Common myeloid progenitor, CD34-positive (primary cell): ENCODE data around the gene ARHGAP19.

Experiments
- CTCF ChIA-PET: fragments of 350-600 bp; sonication (Branson Sonifier 250); formaldehyde crosslinking; loops from one replicate; lab custom pipeline; 2021; ENCODE audit warnings: antibody characterized with exemption; lab: Charles Lee
- POLR2A ChIA-PET: fragments of 350-600 bp; sonication (Branson Sonifier 250); formaldehyde crosslinking; loops from one replicate; lab custom pipeline; 2021; ENCODE audit warnings: antibody characterized with exemption; lab: Charles Lee
- DNase-seq, 3 donors: peaks; one replicate each; pipeline versions ENCODE4 v3.0.0 to v3.0.0-alpha.2; 2013
- H3K27ac ChIP-seq, 2 experiments: 1 replicate in 1 of 2; 2 replicates in 1 of 2; pipeline ENCODE4 v1.7.0; 2013; ENCODE audit warnings: inconsistent platforms in 2 of 2, low read length in 2 of 2, mild to moderate bottlenecking in 2 of 2, low read depth in 1 of 2, moderate library complexity in 1 of 2; ENCODE audit not compliant: severe bottlenecking in 2 of 2, insufficient read depth in 1 of 2, poor library complexity in 1 of 2
- H3K27me3 ChIP-seq, 5 experiments: replicated peaks in 2 of 5; 1 replicate in 3 of 5; 2 replicates in 2 of 5; pipeline versions ENCODE4 v1.6.1 to v1.7.0; 2013; ENCODE audit warnings: low read length in 4 of 5, mild to moderate bottlenecking in 2 of 5, moderate library complexity in 2 of 5, inconsistent platforms in 1 of 5; ENCODE audit not compliant: insufficient read depth in 5 of 5, control insufficient read depth in 4 of 5
- H3K36me3 ChIP-seq, 4 experiments: 1 replicate in 2 of 4; 2 replicates in 2 of 4; pipeline versions ENCODE4 v1.6.1 to v1.7.0; 2013; ENCODE audit warnings: low read length in 3 of 4, control low read depth in 1 of 4, mild to moderate bottlenecking in 1 of 4; ENCODE audit not compliant: control insufficient read depth in 4 of 4, insufficient read depth in 4 of 4
- H3K4me1 ChIP-seq, 4 experiments: 1 replicate in 3 of 4; 2 replicates in 1 of 4; pipeline versions ENCODE4 v1.6.1 to v1.7.1; 2013; ENCODE audit warnings: low read length in 3 of 4, mild to moderate bottlenecking in 3 of 4, control low read depth in 1 of 4, inconsistent platforms in 1 of 4, moderate library complexity in 1 of 4; ENCODE audit not compliant: control insufficient read depth in 4 of 4, insufficient read depth in 4 of 4; ENCODE audit errors: control extremely low read depth in 1 of 4
- H3K4me3 ChIP-seq, 7 experiments: 1 replicate in 4 of 7; 2 replicates in 3 of 7; pipeline versions ENCODE4 v1.5.1 to v1.7.0; 2013; ENCODE audit warnings: mild to moderate bottlenecking in 7 of 7, low read length in 6 of 7, moderate library complexity in 6 of 7, inconsistent platforms in 2 of 7, low read depth in 2 of 7, control low read depth in 1 of 7; ENCODE audit not compliant: insufficient read depth in 4 of 7, control insufficient read depth in 1 of 7; ENCODE audit errors: extremely low read depth in 1 of 7
- H3K9me3 ChIP-seq, 5 experiments: 1 replicate in 4 of 5; 2 replicates in 1 of 5; pipeline versions ENCODE4 v1.6.1 to v1.7.1; 2013; ENCODE audit warnings: low read length in 4 of 5, mild to moderate bottlenecking in 2 of 5, inconsistent platforms in 1 of 5, low read depth in 1 of 5, moderate library complexity in 1 of 5; ENCODE audit not compliant: control insufficient read depth in 4 of 5, insufficient read depth in 2 of 5; ENCODE audit errors: control extremely low read depth in 1 of 5
- WGBS: methylation state at CpG from one replicate; pipeline ENCODE4 v1.1.5; 2013; ENCODE audit not compliant: insufficient coverage; 5-methylcytosine and 5-hydroxymethylcytosine counted together

Gene ARHGAP19

DNA sequence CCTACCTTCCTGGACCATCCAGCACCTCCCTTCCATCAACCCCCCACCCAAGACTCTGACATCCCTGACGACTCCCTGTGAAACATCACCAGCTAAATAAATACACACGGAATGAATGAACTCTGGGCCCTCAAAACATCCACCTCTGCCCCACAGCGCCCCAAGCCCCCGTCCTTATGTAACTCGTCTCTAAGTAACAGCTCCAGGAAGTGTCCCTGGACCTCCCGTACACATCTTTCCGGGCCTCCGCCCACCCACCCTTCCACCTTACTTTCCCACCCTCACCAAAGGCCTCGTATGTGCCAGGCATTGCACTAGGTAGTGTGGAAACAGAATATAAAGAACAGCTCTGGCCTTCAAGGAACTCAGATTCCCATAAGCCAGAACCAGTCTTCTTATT lies 79.0 kb downstream of the ARHGAP19 start:
- Histone ChIP-seq H3K9me3 (no peaks in the 10 kb centered on the region), H3K27me3 (peaks cover 0 to 5% (median 0%) of the 10 kb centered on the region in 5 experiments), H3K4me1 (peaks cover 0 to 20% (median 14%) of the 10 kb centered on the region in 4 experiments), H3K36me3 (no peaks in the 10 kb centered on the region), H3K27ac (no peak overlapping the region), H3K4me3 (no peak overlapping the region)
- DNase-seq, result no peak
- CTCF ChIA-PET, result interaction anchor here (1.0 to 5.6 kb wide), 4 partner anchors 8 to 132 kb away, joined by 3 to 33 read pairs (median 4); no protein-coding TSS in a partner anchor
- POLR2A ChIA-PET, result no interaction called here
- 79% methylated on average over 2 of the region's 9 CpGs for WGBS

DNA sequence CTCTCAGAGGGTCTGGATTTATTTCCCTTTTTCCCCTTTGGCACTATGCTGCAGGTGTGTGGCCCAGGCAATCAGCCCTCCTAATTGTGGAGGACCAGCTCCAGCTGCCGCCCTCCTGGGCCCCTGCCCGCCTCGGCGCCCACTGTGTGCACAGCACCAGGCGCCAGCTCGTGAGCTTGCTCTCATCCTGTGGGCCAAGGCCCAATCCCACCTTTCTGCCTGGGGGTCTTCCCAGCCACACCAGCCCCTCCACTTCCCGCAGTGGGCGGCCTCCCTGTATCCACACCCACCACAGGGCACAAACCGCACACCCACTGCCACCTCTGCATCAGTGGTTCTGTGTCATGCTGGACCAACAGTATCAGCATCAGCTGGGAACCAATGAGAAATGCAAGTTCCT lies 81.2 kb downstream of the ARHGAP19 start:
- Histone ChIP-seq H3K9me3 (no peaks in the 10 kb centered on the region), H3K27ac (no peak overlapping the region), H3K27me3 (peaks cover 0 to 11% (median 0%) of the 10 kb centered on the region in 5 experiments), H3K4me3 (no peak overlapping the region), H3K4me1 (no peaks in the 10 kb centered on the region), H3K36me3 (no peaks in the 10 kb centered on the region)
- POLR2A ChIA-PET, result no interaction called here
- CTCF ChIA-PET, result interaction anchor here (0.6 to 10.5 kb wide), 22 partner anchors 9 to 267 kb away, joined by 3 to 180 read pairs (median 8); no protein-coding TSS in a partner anchor
- DNase-seq, result no peak
- 95% methylated on average over 6 of the region's 9 CpGs for WGBS

DNA sequence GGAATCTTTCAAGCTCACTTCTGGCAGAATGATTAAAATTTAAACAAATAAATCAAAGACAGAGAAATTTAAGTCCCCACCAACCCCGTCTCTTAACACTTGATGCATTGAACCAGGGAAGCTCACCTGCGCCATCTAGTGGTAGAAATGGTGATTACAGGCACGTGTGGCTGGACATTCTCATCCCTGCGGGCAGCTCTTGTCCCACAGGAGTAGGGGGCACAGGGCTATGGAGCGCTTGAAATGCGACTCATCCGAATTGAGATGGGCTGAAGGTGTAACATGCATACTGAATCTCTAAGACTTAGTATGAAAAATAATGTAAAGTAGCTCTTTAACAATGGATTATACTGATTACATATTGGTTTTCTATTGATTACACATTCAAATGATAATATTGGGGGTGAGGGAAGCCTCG lies 81.9 kb downstream of the ARHGAP19 start:
- ChIA-PET CTCF (interaction anchor here (0.6 to 10.5 kb wide), 36 partner anchors 9 to 564 kb away, joined by 3 to 180 read pairs (median 4); no protein-coding TSS in a partner anchor), POLR2A (interaction anchor here (0.9 kb wide), 1 partner anchor 133 kb away, joined by 5 read pairs; no protein-coding TSS in a partner anchor)
- WGBS, result 0% methylated on average over 3 of the region's 8 CpGs
- DNase-seq, result peak; percentile 57 to 80 (median 75)
- Histone ChIP-seq H3K27ac (no peak overlapping the region), H3K4me3 (no peak overlapping the region), H3K36me3 (no peaks in the 10 kb centered on the region), H3K9me3 (no peaks in the 10 kb centered on the region), H3K4me1 (no peaks in the 10 kb centered on the region), H3K27me3 (peaks cover 0 to 12% (median 0%) of the 10 kb centered on the region in 5 experiments)

DNA sequence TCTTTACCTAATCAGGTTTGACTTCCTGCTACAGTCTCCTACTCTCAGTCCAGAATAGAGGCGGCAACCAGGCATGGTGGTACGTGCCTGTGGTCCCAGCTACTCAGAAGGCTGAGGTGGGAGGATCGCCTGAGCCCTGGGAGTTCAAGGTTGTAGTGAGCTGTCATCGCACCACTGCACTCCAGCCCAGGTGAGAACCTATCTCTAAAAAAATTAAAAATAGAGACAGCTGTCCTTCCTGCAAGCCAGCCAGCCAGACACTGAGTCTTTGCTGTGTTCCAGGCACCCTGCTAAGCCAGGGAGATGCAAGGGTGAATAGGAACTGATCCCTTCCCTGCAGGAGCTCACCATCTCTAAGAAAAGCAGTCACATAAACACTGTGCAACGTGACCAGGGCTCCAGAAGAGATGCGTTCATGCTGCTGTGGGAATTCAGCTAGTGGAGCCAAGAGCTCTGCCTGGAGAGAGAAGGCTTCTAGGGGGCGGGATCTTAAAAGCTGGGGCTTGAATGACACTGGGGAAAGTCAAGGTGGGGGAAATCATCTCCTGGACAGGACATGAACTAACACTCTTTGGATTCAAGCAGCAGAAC lies 84.6 kb downstream of the ARHGAP19 start:
- H3K4me3 ChIP-seq, result no peak overlapping the region
- H3K9me3 ChIP-seq, result peaks cover 0 to 3% (median 0%) of the 10 kb centered on the region in 5 experiments
- H3K36me3 ChIP-seq, result no peaks in the 10 kb centered on the region
- WGBS, result 71% methylated on average over 6 of the region's 7 CpGs
- H3K4me1 ChIP-seq, result no peaks in the 10 kb centered on the region
- ChIA-PET POLR2A (interaction anchor here (0.6 kb wide), 1 partner anchor 147 kb away, joined by 3 read pairs; no protein-coding TSS in a partner anchor), CTCF (interaction anchor here (0.9 to 10.5 kb wide), 9 partner anchors 10 to 171 kb away, joined by 3 to 180 read pairs (median 4); no protein-coding TSS in a partner anchor)
- peaks cover 0 to 12% (median 0%) of the 10 kb centered on the region in 5 experiments for H3K27me3 ChIP-seq
- H3K27ac ChIP-seq, result no peak overlapping the region
- no peak for DNase-seq

DNA sequence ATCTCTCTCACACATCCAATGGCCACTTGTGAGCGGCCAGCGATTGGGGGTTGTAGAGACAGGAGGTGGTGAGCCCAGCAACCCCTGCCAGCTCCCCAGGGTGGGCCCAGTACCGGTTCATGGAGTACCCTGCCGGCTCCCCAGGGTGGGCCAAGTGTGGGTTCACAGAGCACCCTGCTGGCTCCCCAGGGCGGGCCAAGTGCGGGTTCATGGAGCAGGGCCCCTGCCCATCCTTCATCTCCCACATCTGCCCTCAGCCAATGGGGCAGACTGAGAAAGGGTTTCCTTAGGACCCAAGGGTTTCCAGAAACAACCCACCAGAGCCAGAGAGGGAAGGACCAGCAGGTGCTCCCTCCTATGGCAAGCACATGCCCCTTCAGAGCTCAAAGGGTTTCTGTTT lies 85.3 kb downstream of the ARHGAP19 start:
- Histone ChIP-seq H3K4me3 (no peak overlapping the region), H3K4me1 (no peaks in the 10 kb centered on the region), H3K27me3 (peaks cover 0 to 12% (median 0%) of the 10 kb centered on the region in 5 experiments), H3K27ac (no peak overlapping the region), H3K36me3 (no peaks in the 10 kb centered on the region), H3K9me3 (peaks cover 0 to 3% (median 0%) of the 10 kb centered on the region in 5 experiments)
- WGBS, result 95% methylated on average over 6 of the region's 6 CpGs
- DNase-seq, result no peak
- ChIA-PET POLR2A (no interaction called here), CTCF (interaction anchor here (1.0 to 10.5 kb wide), 7 partner anchors 11 to 170 kb away, joined by 3 to 180 read pairs (median 7); no protein-coding TSS in a partner anchor)

DNA sequence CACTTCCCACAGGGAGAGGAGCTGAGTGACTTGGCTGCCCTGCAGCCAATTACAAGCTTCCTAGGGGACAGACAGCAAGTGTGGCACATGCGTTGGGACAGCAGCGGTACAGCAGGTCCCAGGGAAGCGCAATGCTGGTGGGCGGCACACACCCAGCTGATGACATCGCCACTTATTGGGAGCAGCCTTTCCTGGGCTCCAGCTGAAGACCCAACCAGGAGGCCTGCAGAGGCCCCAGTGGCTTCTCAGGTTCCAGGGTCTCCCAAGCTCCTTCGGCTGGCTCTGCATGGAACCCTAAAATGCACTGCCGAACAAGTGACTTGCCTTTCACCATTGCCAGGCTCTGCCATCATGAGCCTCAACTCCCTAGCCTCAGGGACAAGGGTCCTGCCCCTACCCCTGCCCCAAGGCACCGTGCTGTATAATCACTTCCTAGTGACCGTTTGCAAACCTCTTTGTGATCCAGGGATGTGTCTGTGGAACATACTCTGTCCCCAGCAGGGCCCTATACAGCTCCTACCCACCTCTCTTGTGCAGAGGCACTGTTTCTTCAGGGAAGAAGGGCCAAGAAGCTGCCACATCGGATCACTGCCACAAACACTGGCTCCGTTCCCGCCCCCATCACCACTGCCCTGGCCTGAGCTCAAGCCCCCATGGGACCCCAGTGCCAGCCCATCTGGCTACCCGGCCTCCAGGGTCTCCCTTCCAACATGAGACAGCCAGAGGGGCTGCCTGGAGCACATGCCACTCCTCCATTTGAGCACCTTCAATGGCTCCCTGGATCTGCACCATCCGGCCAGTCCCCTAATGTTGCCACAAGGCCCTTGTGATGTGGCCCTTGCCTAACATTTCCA lies 87.4 kb downstream of the ARHGAP19 start:
- WGBS, result 95% methylated on average over 10 of the region's 14 CpGs
- CTCF ChIA-PET, result interaction anchor here (0.9 to 10.5 kb wide), 7 partner anchors 8 to 130 kb away, joined by 3 to 180 read pairs (median 4); no protein-coding TSS in a partner anchor
- H3K27ac ChIP-seq, result no peak overlapping the region
- peaks cover 0 to 24% (median 0%) of the 10 kb centered on the region in 5 experiments for H3K27me3 ChIP-seq
- POLR2A ChIA-PET, result no interaction called here
- H3K9me3 ChIP-seq, result peaks cover 0 to 3% (median 0%) of the 10 kb centered on the region in 5 experiments
- DNase-seq, result no peak
- no peak overlapping the region for H3K4me3 ChIP-seq
- no peaks in the 10 kb centered on the region for H3K36me3 ChIP-seq
- H3K4me1 ChIP-seq, result peaks cover 0 to 6% (median 0%) of the 10 kb centered on the region in 4 experiments
